Prostate gland (tissue), 2 donors: ENCODE data around the gene RAB13.

Source experiments
- POLR2AphosphoS5 ChIP-seq: sonication (generic); formaldehyde crosslinking; IDR thresholded peaks from one replicate; pipeline ENCODE4 v1.6.1; 2017; ENCODE audit warnings: antibody characterized with exemption
- TF ChIP-seq, protein P1 (sequence below), 4 experiments: fragments of 200-600 bp in 2 of 4; fragments of 450-650 bp in 2 of 4; sonication (generic) in 2 of 4; IDR thresholded peaks; 1 replicate in 3 of 4; 2 replicates in 1 of 4; pipeline ENCODE4 v1.5.1; 2016 to 2019; ENCODE audit warnings: antibody characterized with exemption in 4 of 4, mild to moderate bottlenecking in 2 of 4, moderate library complexity in 2 of 4

DNA sequence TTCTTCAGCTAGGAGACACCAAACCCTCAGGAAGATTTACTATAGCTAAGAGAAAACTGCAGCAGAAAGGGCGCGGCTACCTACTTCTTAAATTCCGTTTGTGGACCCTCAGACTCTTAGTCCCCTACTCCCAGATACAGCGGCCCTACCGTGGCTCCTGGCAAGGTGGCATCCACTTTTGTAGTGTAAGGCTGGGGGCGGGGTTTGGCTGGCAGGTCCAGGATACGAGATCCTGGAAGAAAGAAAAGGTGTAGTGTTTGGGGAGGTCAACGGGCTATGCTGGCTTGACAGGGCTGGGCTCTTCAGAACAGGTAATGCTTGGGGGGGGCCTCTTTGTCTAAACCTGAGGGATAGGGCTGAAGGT is 18.2 kb downstream of the RAB13 start:
- no peak for TF ChIP-seq POLR2AphosphoS5
- TF ChIP-seq, protein P1, sequence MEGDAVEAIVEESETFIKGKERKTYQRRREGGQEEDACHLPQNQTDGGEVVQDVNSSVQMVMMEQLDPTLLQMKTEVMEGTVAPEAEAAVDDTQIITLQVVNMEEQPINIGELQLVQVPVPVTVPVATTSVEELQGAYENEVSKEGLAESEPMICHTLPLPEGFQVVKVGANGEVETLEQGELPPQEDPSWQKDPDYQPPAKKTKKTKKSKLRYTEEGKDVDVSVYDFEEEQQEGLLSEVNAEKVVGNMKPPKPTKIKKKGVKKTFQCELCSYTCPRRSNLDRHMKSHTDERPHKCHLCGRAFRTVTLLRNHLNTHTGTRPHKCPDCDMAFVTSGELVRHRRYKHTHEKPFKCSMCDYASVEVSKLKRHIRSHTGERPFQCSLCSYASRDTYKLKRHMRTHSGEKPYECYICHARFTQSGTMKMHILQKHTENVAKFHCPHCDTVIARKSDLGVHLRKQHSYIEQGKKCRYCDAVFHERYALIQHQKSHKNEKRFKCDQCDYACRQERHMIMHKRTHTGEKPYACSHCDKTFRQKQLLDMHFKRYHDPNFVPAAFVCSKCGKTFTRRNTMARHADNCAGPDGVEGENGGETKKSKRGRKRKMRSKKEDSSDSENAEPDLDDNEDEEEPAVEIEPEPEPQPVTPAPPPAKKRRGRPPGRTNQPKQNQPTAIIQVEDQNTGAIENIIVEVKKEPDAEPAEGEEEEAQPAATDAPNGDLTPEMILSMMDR (IDR thresholded peaks at IDR 0.05): no peak
